SU-DHL-6 (cell line): ENCODE measurements around the gene NECAB2.

Experiments
- H2AFZ ChIP-seq: fragments of 200-600 bp; sonication (generic); 2 replicates; pipeline ENCODE4 v1.6.1; 2014; ENCODE audit warnings: low read depth, mild to moderate bottlenecking, moderate library complexity, mixed read lengths, antibody characterized with exemption, low read length; ENCODE audit not compliant: severe bottlenecking
- H3F3A ChIP-seq: fragments of 200-600 bp; shearing (Covaris generic); 2 replicates; pipeline ENCODE4 v1.6.0; 2016; ENCODE audit warnings: antibody characterized with exemption, mild to moderate bottlenecking; ENCODE audit not compliant: insufficient read depth
- H3K27ac ChIP-seq: fragments of 200-600 bp; sonication (generic); 2 replicates; pipeline ENCODE4 v1.5.1; 2016; ENCODE audit warnings: low read depth, mild to moderate bottlenecking, low read length, moderate library complexity, mixed read lengths
- H3K27me3 ChIP-seq: fragments of 200-600 bp; sonication (generic), shearing (Covaris generic); 2 replicates; pipeline ENCODE4 v1.6.0; 2014; ENCODE audit warnings: mild to moderate bottlenecking, low read length
- H3K36me3 ChIP-seq: fragments of 200-600 bp; sonication (generic); 2 replicates; pipeline ENCODE4 v1.6.1; 2014; ENCODE audit warnings: mild to moderate bottlenecking, low read length, mixed read lengths
- H3K4me2 ChIP-seq: fragments of 300-600, 200-600 bp; shearing (Covaris generic), sonication (generic); 2 replicates; pipeline ENCODE4 v1.6.0; 2014; ENCODE audit warnings: low read length, low read depth, mild to moderate bottlenecking; ENCODE audit not compliant: poor library complexity, severe bottlenecking
- H3K4me3 ChIP-seq: fragments of 200-600 bp; sonication (generic); 2 replicates; pipeline ENCODE4 v1.5.1; 2014; ENCODE audit warnings: antibody characterized with exemption, low read length, mild to moderate bottlenecking, mixed read lengths; ENCODE audit not compliant: insufficient read depth, poor library complexity, severe bottlenecking
- H3K79me2 ChIP-seq: fragments of 200-600 bp; sonication (generic); 2 replicates; pipeline ENCODE4 v1.6.1; 2014; ENCODE audit warnings: mild to moderate bottlenecking, low read length, moderate library complexity; ENCODE audit not compliant: insufficient read depth
- H3K9ac ChIP-seq: fragments of 200-600 bp; sonication (generic); 2 replicates; pipeline ENCODE4 v1.7.0; 2014; ENCODE audit warnings: mild to moderate bottlenecking, low read length
- H3K9me2 ChIP-seq: fragments of 200-600 bp; sonication (generic); replicated peaks from 2 replicates; pipeline ENCODE4 v1.6.1; 2014; ENCODE audit warnings: low read length; ENCODE audit not compliant: insufficient read depth
- H3K9me3 ChIP-seq: fragments of 200-600 bp; sonication (generic); 2 replicates; pipeline ENCODE4 v1.6.1; 2014; ENCODE audit warnings: low read length, mixed read lengths; ENCODE audit not compliant: insufficient read depth
- H4K20me1 ChIP-seq: fragments of 200-600 bp; sonication (generic); 2 replicates; pipeline ENCODE4 v1.6.1; 2014; ENCODE audit warnings: low read depth, mild to moderate bottlenecking, antibody characterized with exemption, low read length, moderate library complexity, mixed read lengths
- CTCF ChIP-seq: fragments of 200-600 bp; sonication (generic); IDR thresholded peaks from one replicate; pipeline ENCODE4 v1.5.1; 2017; ENCODE audit warnings: antibody characterized with exemption, mild to moderate bottlenecking, low read length, moderate library complexity; ENCODE audit not compliant: insufficient read depth, poor library complexity, severe bottlenecking
- EZH2phosphoT487 ChIP-seq: fragments of 200-600 bp; sonication (generic), shearing (Covaris generic); conservative IDR thresholded peaks from 2 replicates; pipeline ENCODE4 v1.6.1; 2018; ENCODE audit warnings: mild to moderate bottlenecking, antibody characterized with exemption, low read length, moderate library complexity, mixed read lengths

Gene NECAB2

GRCh38 chr16:83967838-83968305 lies at the start of gene NECAB2:
Gene NECAB2 (plus strand): TSS chr16:83968244. CDS start chr16:83968649, 405 bp downstream.
- Histone ChIP-seq H3K36me3 (no peaks in the 10 kb centered on the region), H3K9me2 (no peaks in the 10 kb centered on the region), H3K27me3 (no peaks in the 10 kb centered on the region), H3K9ac (no peak within 1 kb of the TSS), H3K9me3 (no peaks in the 10 kb centered on the region), H3F3A (no peaks in the 10 kb centered on the region), H4K20me1 (no peaks in the 10 kb centered on the region), H3K27ac (no peak within 1 kb of the TSS), H3K4me3 (no peak within 1 kb of the TSS), H3K79me2 (no peaks in the 10 kb centered on the region), H3K4me2 (no peak within 1 kb of the TSS), H2AFZ (no peak within 1 kb of the TSS)
- TF ChIP-seq CTCF (no peak), EZH2phosphoT487 (no peak)

- no peaks in the 10 kb centered on the region for H3K27me3 ChIP-seq
Observed at GRCh38 chr16:83920894-83921491, 47.1 kb upstream of the NECAB2 start.

GRCh38 chr16:83923581-83924365 lies 44.3 kb upstream of the NECAB2 start:
- TF ChIP-seq EZH2phosphoT487 (no peak), CTCF (no peak)
- no peak overlapping the region for H3K27ac ChIP-seq

More at GRCh38 chr16:83920894-83921491, 47.1 kb upstream of the NECAB2 start:
- TF ChIP-seq EZH2phosphoT487 (no peak), CTCF (no peak)
- no peaks in the 10 kb centered on the region for H3F3A ChIP-seq
- H3K36me3 ChIP-seq: no peaks in the 10 kb centered on the region
- no peak overlapping the region for H3K4me3 ChIP-seq
- H3K9ac ChIP-seq: no peak overlapping the region
- no peaks in the 10 kb centered on the region for H4K20me1 ChIP-seq
- no peak overlapping the region for H2AFZ ChIP-seq
- H3K9me3 ChIP-seq: no peaks in the 10 kb centered on the region
- H3K9me2 ChIP-seq: no peaks in the 10 kb centered on the region
- no peak overlapping the region for H3K4me2 ChIP-seq
- no peaks in the 10 kb centered on the region for H3K79me2 ChIP-seq
- no peak overlapping the region for H3K27ac ChIP-seq

More at GRCh38 chr16:83923581-83924365, 44.3 kb upstream of the NECAB2 start:
- H3K4me3 ChIP-seq: no peak overlapping the region
- H3K27me3 ChIP-seq: no peaks in the 10 kb centered on the region
- H3K9me3 ChIP-seq: no peaks in the 10 kb centered on the region
- no peak overlapping the region for H2AFZ ChIP-seq
- no peaks in the 10 kb centered on the region for H3F3A ChIP-seq
- H3K9me2 ChIP-seq: no peaks in the 10 kb centered on the region
- H3K36me3 ChIP-seq: no peaks in the 10 kb centered on the region
- no peak overlapping the region for H3K4me2 ChIP-seq
- no peaks in the 10 kb centered on the region for H3K79me2 ChIP-seq
- H3K9ac ChIP-seq: no peak overlapping the region
- H4K20me1 ChIP-seq: no peaks in the 10 kb centered on the region
